WTC11 (cell line): Measurements from ENCODE around the gene GRIP2. TPM values are rescaled to one million over a fixed set of nuclear protein-coding genes. Genes with fewer than 3 reads are reported as not detected.

Source experiments
- ATAC-seq: fragments of 200-7000 bp; cut with Tn5 transposase; 2 replicates; pipeline ENCODE4 v1.10.0; 2021; ENCODE audit warnings: mild to moderate bottlenecking, moderate library complexity
- CTCF ChIA-PET: fragments of 300-600 bp; sonication (Branson Sonifier 250); formaldehyde crosslinking; loops from one replicate; lab custom pipeline; 2021; ENCODE audit warnings: antibody characterized with exemption; lab: Charles Lee
- POLR2A ChIA-PET: fragments of 350-600 bp; sonication (Branson Sonifier 250); formaldehyde crosslinking; loops from one replicate; lab custom pipeline; 2021; ENCODE audit warnings: antibody characterized with exemption; lab: Charles Lee
- DNase-seq: peaks from one replicate; pipeline ENCODE4 v3.0.0; 2021; ENCODE audit warnings: low spot score
- H3K27ac Mint-ChIP-seq: 2 replicates; pipeline ENCODE4 v1.8.0; 2021; ENCODE audit warnings: mixed read lengths
- H3K27me3 Mint-ChIP-seq: 2 replicates; pipeline ENCODE4 v1.8.0; 2021; ENCODE audit warnings: low read depth, mild to moderate bottlenecking, moderate library complexity, mixed read lengths
- H3K36me3 Mint-ChIP-seq: 2 replicates; pipeline ENCODE4 v1.8.0; 2021; ENCODE audit warnings: mixed read lengths
- H3K4me1 Mint-ChIP-seq: 2 replicates; pipeline ENCODE4 v1.8.0; 2022; ENCODE audit warnings: mixed read lengths
- H3K4me3 Mint-ChIP-seq: 2 replicates; pipeline ENCODE4 v1.8.0; 2021; ENCODE audit warnings: mild to moderate bottlenecking, moderate library complexity, mixed read lengths
- H3K9me3 Mint-ChIP-seq: 2 replicates; pipeline ENCODE4 v1.8.0; 2021; ENCODE audit warnings: mixed read lengths
- ARID4B ChIP-seq: sonication (generic); formaldehyde crosslinking; IDR thresholded peaks from 2 replicates; pipeline ENCODE4 v1.8.0; 2023; ENCODE audit warnings: missing genetic modification reagents, mild to moderate bottlenecking, borderline replicate concordance
- ATF1 ChIP-seq: sonication (generic); formaldehyde crosslinking; IDR thresholded peaks from 2 replicates; pipeline ENCODE4 v1.8.1; 2023; ENCODE audit warnings: mild to moderate bottlenecking, moderate library complexity, missing genetic modification reagents
- EMX1 ChIP-seq: fragments of 250-450 bp; sonication (Bioruptor Pico); IDR thresholded peaks from 2 replicates; pipeline ENCODE4 v1.8.0; 2021; ENCODE audit warnings: mild to moderate bottlenecking
- FOXJ3 ChIP-seq: sonication (generic); formaldehyde crosslinking; IDR thresholded peaks from 2 replicates; pipeline ENCODE4 v1.9.0; 2021; ENCODE audit warnings: missing genetic modification reagents, mild to moderate bottlenecking, borderline replicate concordance
- FOXP4 ChIP-seq: sonication (generic); formaldehyde crosslinking; IDR thresholded peaks from 2 replicates; pipeline ENCODE4 v1.8.0; 2022; ENCODE audit warnings: mild to moderate bottlenecking, missing genetic modification reagents
- GRHL2 ChIP-seq: fragments of 250-450 bp; sonication (Bioruptor Pico); IDR thresholded peaks from 2 replicates; pipeline ENCODE4 v1.8.0; 2022; ENCODE audit warnings: mild to moderate bottlenecking, moderate library complexity; ENCODE audit not compliant: insufficient replicate concordance, severe bottlenecking
- JAZF1 ChIP-seq: fragments of 250-450 bp; sonication (Bioruptor Pico); IDR thresholded peaks from 2 replicates; pipeline ENCODE4 v1.9.0; 2021; ENCODE audit warnings: moderate library complexity, mild to moderate bottlenecking, inconsistent platforms
- MXD4 ChIP-seq: fragments of 250-450 bp; sonication (Bioruptor Pico); IDR thresholded peaks from 2 replicates; pipeline ENCODE4 v1.8.0; 2021; ENCODE audit warnings: mild to moderate bottlenecking, moderate library complexity, borderline replicate concordance
- PREB ChIP-seq: sonication (generic); formaldehyde crosslinking; IDR thresholded peaks from 2 replicates; pipeline ENCODE4 v1.8.1; 2022; ENCODE audit warnings: mild to moderate bottlenecking, missing genetic modification reagents, moderate library complexity, borderline replicate concordance
- SP1 ChIP-seq: sonication (generic); formaldehyde crosslinking; conservative IDR thresholded peaks from 2 replicates; pipeline ENCODE4 v1.8.1; 2022; ENCODE audit warnings: missing genetic modification reagents
- TP53 ChIP-seq: sonication (generic); formaldehyde crosslinking; IDR thresholded peaks from 2 replicates; pipeline ENCODE4 v1.8.1; 2023; ENCODE audit warnings: mild to moderate bottlenecking, missing genetic modification reagents
- ZNF219 ChIP-seq: sonication (generic); formaldehyde crosslinking; IDR thresholded peaks from 2 replicates; pipeline ENCODE4 v1.8.0; 2023; ENCODE audit warnings: missing genetic modification reagents, mild to moderate bottlenecking, borderline replicate concordance
- ZNF317 ChIP-seq: sonication (generic); formaldehyde crosslinking; IDR thresholded peaks from 2 replicates; pipeline ENCODE4 v1.8.1; 2023; ENCODE audit warnings: low read depth, mild to moderate bottlenecking, moderate library complexity, missing genetic modification reagents, borderline replicate concordance
- total RNA-seq: library from RNA; stranded (reverse); gene quantifications from 3 replicates; pipeline ENCODE4 v1.2.3, GENCODE V29; 2021
- TF ChIP-seq, protein P1 (sequence below): sonication (generic); formaldehyde crosslinking; IDR thresholded peaks from 2 replicates; pipeline ENCODE4 v1.8.0; 2022; ENCODE audit warnings: mild to moderate bottlenecking, missing genetic modification reagents
- TF ChIP-seq, protein P2 (sequence below): sonication (generic); formaldehyde crosslinking; IDR thresholded peaks from 2 replicates; pipeline ENCODE4 v1.8.0; 2022; ENCODE audit warnings: mild to moderate bottlenecking, missing genetic modification reagents
- TF ChIP-seq, protein P3 (sequence below): sonication (generic); formaldehyde crosslinking; conservative IDR thresholded peaks from 2 replicates; pipeline ENCODE4 v1.8.1; 2023; ENCODE audit warnings: mild to moderate bottlenecking, low read depth, missing genetic modification reagents, moderate library complexity
- TF ChIP-seq, protein P4 (sequence below): sonication (generic); formaldehyde crosslinking; IDR thresholded peaks from 2 replicates; pipeline ENCODE4 v1.8.1; 2023; ENCODE audit warnings: mild to moderate bottlenecking, moderate library complexity, missing genetic modification reagents
- TF ChIP-seq, protein P5 (sequence below): sonication (generic); formaldehyde crosslinking; IDR thresholded peaks from 2 replicates; pipeline ENCODE4 v1.8.1; 2022; ENCODE audit warnings: low read depth, mild to moderate bottlenecking, moderate library complexity, missing genetic modification reagents, borderline replicate concordance

GRIP2 gene
- total RNA-seq, 1 experiment from 2014 or later: 12.0 TPM

GRCh38 chr3:14561051-14561960, 21.2 kb upstream of the GRIP2 start (continued):
- TF ChIP-seq, protein P1, sequence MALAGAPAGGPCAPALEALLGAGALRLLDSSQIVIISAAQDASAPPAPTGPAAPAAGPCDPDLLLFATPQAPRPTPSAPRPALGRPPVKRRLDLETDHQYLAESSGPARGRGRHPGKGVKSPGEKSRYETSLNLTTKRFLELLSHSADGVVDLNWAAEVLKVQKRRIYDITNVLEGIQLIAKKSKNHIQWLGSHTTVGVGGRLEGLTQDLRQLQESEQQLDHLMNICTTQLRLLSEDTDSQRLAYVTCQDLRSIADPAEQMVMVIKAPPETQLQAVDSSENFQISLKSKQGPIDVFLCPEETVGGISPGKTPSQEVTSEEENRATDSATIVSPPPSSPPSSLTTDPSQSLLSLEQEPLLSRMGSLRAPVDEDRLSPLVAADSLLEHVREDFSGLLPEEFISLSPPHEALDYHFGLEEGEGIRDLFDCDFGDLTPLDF (CRISPR knock-in tag): no peak

- ChIA-PET CTCF (interaction anchor here (3.6 kb wide), 1 partner anchor 11 kb away, joined by 16 read pairs; no protein-coding TSS in a partner anchor), POLR2A (no interaction called here)
- no peaks in the 10 kb centered on the region for H3K9me3 Mint-ChIP-seq
- no peak for DNase-seq
- H3K36me3 Mint-ChIP-seq: no peaks in the 10 kb centered on the region
- TF ChIP-seq ZNF219 (CRISPR knock-in tag) (no peak), PREB (CRISPR knock-in tag) (no peak), ARID4B (CRISPR knock-in tag) (no peak), EMX1 (CRISPR knock-in tag) (no peak), MXD4 (CRISPR knock-in tag) (no peak), FOXP4 (no peak), ATF1 (CRISPR knock-in tag) (no peak), TP53 (no peak), GRHL2 (no peak), ZNF317 (CRISPR knock-in tag) (no peak), SP1 (CRISPR knock-in tag) (no peak), JAZF1 (CRISPR knock-in tag) (no peak), FOXJ3 (CRISPR knock-in tag) (no peak)
- TF ChIP-seq, protein P2, sequence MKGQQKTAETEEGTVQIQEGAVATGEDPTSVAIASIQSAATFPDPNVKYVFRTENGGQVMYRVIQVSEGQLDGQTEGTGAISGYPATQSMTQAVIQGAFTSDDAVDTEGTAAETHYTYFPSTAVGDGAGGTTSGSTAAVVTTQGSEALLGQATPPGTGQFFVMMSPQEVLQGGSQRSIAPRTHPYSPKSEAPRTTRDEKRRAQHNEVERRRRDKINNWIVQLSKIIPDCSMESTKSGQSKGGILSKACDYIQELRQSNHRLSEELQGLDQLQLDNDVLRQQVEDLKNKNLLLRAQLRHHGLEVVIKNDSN: no peak
- TF ChIP-seq, protein P3, sequence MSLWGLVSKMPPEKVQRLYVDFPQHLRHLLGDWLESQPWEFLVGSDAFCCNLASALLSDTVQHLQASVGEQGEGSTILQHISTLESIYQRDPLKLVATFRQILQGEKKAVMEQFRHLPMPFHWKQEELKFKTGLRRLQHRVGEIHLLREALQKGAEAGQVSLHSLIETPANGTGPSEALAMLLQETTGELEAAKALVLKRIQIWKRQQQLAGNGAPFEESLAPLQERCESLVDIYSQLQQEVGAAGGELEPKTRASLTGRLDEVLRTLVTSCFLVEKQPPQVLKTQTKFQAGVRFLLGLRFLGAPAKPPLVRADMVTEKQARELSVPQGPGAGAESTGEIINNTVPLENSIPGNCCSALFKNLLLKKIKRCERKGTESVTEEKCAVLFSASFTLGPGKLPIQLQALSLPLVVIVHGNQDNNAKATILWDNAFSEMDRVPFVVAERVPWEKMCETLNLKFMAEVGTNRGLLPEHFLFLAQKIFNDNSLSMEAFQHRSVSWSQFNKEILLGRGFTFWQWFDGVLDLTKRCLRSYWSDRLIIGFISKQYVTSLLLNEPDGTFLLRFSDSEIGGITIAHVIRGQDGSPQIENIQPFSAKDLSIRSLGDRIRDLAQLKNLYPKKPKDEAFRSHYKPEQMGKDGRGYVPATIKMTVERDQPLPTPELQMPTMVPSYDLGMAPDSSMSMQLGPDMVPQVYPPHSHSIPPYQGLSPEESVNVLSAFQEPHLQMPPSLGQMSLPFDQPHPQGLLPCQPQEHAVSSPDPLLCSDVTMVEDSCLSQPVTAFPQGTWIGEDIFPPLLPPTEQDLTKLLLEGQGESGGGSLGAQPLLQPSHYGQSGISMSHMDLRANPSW (CRISPR knock-in tag): no peak
- TF ChIP-seq, protein P4, sequence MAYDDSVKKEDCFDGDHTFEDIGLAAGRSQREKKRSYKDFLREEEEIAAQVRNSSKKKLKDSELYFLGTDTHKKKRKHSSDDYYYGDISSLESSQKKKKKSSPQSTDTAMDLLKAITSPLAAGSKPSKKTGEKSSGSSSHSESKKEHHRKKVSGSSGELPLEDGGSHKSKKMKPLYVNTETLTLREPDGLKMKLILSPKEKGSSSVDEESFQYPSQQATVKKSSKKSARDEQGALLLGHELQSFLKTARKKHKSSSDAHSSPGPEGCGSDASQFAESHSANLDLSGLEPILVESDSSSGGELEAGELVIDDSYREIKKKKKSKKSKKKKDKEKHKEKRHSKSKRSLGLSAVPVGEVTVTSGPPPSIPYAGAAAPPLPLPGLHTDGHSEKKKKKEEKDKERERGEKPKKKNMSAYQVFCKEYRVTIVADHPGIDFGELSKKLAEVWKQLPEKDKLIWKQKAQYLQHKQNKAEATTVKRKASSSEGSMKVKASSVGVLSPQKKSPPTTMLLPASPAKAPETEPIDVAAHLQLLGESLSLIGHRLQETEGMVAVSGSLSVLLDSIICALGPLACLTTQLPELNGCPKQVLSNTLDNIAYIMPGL: no peak
- TF ChIP-seq, protein P5, sequence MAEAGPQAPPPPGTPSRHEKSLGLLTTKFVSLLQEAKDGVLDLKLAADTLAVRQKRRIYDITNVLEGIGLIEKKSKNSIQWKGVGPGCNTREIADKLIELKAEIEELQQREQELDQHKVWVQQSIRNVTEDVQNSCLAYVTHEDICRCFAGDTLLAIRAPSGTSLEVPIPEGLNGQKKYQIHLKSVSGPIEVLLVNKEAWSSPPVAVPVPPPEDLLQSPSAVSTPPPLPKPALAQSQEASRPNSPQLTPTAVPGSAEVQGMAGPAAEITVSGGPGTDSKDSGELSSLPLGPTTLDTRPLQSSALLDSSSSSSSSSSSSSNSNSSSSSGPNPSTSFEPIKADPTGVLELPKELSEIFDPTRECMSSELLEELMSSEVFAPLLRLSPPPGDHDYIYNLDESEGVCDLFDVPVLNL (CRISPR knock-in tag): no peak
- peaks cover 34% of the 10 kb centered on the region for H3K4me1 Mint-ChIP-seq
- ATAC-seq: no peak
- H3K4me3 Mint-ChIP-seq: no peak overlapping the region
- no peak overlapping the region for H3K27ac Mint-ChIP-seq
- H3K27me3 Mint-ChIP-seq: no peaks in the 10 kb centered on the region
Observed at GRCh38 chr3:14560110-14560509, 20.0 kb upstream of the GRIP2 start.
